ENCODE measurements around the gene SMARCAD1. TPM values are rescaled to one million over a fixed set of nuclear protein-coding genes. Genes with fewer than 3 reads are reported as not detected.

The SMARCAD1 gene
- total and polyA plus RNA-seq, 8 donors: 4.9 to 53.2 (median 12.7) TPM

- intact Hi-C loops (cut with DNase I; ENCODE audit: low total_unique reads): no loop called here
- 32 to 47% (median 43%) methylated on average over 3 of the region's 3 CpGs for WGBS, 5 donors
- Histone ChIP-seq H3K9me3 (no peaks in the 10 kb centered on the region), H3K36me3 (peaks cover 8 to 79% (median 71%) of the 10 kb centered on the region in 4 donors), H3K4me1 (peaks cover 0 to 6% (median 0%) of the 10 kb centered on the region in 4 donors), H3K27me3 (no peaks in the 10 kb centered on the region), H3K27ac (no peak overlapping the region), H3K4me3 (no peak overlapping the region)
- no peak for TF ChIP-seq POLR2A (IDR thresholded peaks at IDR 0.05)
- no peak for TF ChIP-seq POLR2AphosphoS5 (IDR thresholded peaks at IDR 0.05)
- TF ChIP-seq EP300 (IDR thresholded peaks at IDR 0.05): no peak
- no peak for TF ChIP-seq CTCF (IDR thresholded peaks at IDR 0.05)
- no peak for DNase-seq
Observed at GRCh38 chr4:94244087-94244828, 36.6 kb downstream of the SMARCAD1 start.

GRCh38 chr4:94244829-94245185 lies 37.1 kb downstream of the SMARCAD1 start:
- Histone ChIP-seq H3K36me3 (peaks cover 8 to 80% (median 69%) of the 10 kb centered on the region in 4 donors), H3K9me3 (no peaks in the 10 kb centered on the region), H3K4me1 (peaks cover 0 to 6% (median 0%) of the 10 kb centered on the region in 4 donors), H3K27ac (no peak overlapping the region), H3K27me3 (no peaks in the 10 kb centered on the region), H3K4me3 (no peak overlapping the region)
- no peak for TF ChIP-seq POLR2AphosphoS5 (IDR thresholded peaks at IDR 0.05)
- no peak for TF ChIP-seq POLR2A (IDR thresholded peaks at IDR 0.05)
- no peak for TF ChIP-seq CTCF (IDR thresholded peaks at IDR 0.05)
- TF ChIP-seq EP300 (IDR thresholded peaks at IDR 0.05): no peak
- intact Hi-C loops (cut with DNase I; ENCODE audit: low total_unique reads): no loop called here
- DNase-seq: no peak
- 58 to 80% (median 65%) methylated on average over 2 of the region's 2 CpGs for WGBS, 5 donors

GRCh38 chr4:94251094-94251493 lies 43.4 kb downstream of the SMARCAD1 start:
- no peaks in the 10 kb centered on the region for H3K4me1 ChIP-seq
- no peak overlapping the region for H3K4me3 ChIP-seq
- intact Hi-C loops (cut with DNase I; ENCODE audit: low total_unique reads): no loop called here
- no peak overlapping the region for H3K27ac ChIP-seq
- H3K27me3 ChIP-seq: no peaks in the 10 kb centered on the region
- DNase-seq: no peak
- peaks cover 8 to 64% (median 53%) of the 10 kb centered on the region in 4 donors for H3K36me3 ChIP-seq
- TF ChIP-seq POLR2A (IDR thresholded peaks at IDR 0.05) (no peak), POLR2AphosphoS5 (IDR thresholded peaks at IDR 0.05) (no peak), EP300 (IDR thresholded peaks at IDR 0.05) (no peak), CTCF (IDR thresholded peaks at IDR 0.05) (no peak)
- H3K9me3 ChIP-seq: no peaks in the 10 kb centered on the region

- peaks cover 8 to 57% (median 49%) of the 10 kb centered on the region in 4 donors for H3K36me3 ChIP-seq
- WGBS, 5 donors: 76 to 81% (median 79%) methylated on average over 3 of the region's 3 CpGs
- no peak for DNase-seq
- no peak overlapping the region for H3K4me3 ChIP-seq
- H3K4me1 ChIP-seq: no peaks in the 10 kb centered on the region
- intact Hi-C loops (cut with DNase I; ENCODE audit: low total_unique reads): no loop called here
- TF ChIP-seq CTCF (IDR thresholded peaks at IDR 0.05) (no peak), POLR2AphosphoS5 (IDR thresholded peaks at IDR 0.05) (no peak), POLR2A (IDR thresholded peaks at IDR 0.05) (no peak), EP300 (IDR thresholded peaks at IDR 0.05) (no peak)
- H3K27me3 ChIP-seq: no peaks in the 10 kb centered on the region
- no peaks in the 10 kb centered on the region for H3K9me3 ChIP-seq
- H3K27ac ChIP-seq: no peak overlapping the region
Observed at GRCh38 chr4:94253036-94253435, 45.4 kb downstream of the SMARCAD1 start.

Measured in stomach (tissue), 9 donors.